ENCODE measurements around the gene MAGI2. TPM values are rescaled to one million over a fixed set of nuclear protein-coding genes. Genes with fewer than 3 reads are reported as not detected.

MAGI2 gene
- total RNA-seq, 1 experiment from 2014 or later, result 2.0 TPM

DNA sequence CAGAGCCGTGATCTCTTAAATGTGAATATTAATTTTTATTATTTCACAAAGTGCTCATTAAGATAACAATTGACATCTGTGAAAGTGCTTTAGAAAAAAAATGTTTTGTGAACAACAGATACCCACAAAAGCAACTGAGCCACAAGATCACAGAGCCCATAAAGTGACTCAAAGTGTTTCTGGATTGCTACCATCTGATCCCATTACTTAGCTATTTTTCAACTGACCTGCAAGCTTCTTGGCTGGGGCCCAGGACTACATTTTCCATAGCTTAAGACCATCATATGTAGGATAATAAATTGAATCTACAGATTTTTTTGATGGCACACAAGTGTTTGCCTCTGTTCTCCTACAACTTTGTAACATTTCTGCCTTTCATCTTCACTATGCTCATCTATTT is 980.4 kb downstream of the MAGI2 start:
- no peak for DNase-seq (ENCODE audit: low read depth, low spot score)
- in situ Hi-C loops (cut with HindIII; ENCODE audit: low pct_unique_long_range_greater_than_20kb, low sequenced_read_pairs), result no loop called here

DNA sequence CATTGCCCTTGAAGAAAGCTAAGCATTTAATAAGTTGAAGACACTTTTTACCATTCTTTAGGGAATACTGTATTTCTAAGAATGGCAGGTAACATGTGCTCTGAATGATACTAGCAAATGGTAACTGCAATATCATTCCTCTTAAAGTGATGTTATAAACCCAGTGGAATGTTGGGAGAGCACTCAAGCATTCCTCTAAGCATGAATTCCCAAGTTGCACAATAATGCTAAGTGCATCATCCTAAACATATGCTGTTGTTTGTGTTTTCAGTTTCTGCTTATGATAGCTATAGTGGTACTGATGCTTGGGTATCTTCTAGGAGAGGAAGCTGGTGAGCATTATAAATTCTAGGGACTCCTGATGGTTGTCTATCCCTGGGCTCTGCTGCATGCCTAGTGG is 980.9 kb downstream of the MAGI2 start:
- DNase-seq (ENCODE audit: low read depth, low spot score), result no peak
- in situ Hi-C loops (cut with HindIII; ENCODE audit: low pct_unique_long_range_greater_than_20kb, low sequenced_read_pairs), result no loop called here

DNA sequence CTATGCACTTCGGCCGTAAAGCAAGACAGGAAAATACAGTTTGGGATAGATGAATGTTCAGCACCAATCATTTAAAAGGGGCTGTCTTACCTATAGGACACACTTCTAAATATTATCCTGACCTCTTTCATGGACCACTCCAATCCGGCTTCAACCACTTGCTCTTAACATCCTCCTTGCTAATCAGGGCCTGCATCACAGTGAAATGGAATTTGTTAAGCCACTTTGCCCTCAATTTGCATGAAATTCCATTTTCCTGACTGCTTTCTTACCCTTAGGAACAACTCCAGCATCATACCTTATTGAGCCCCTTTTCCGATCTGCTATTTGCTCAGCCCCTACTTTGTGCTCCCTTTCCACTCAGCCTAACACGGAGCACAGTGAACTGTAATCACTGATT is 987.6 kb downstream of the MAGI2 start:
- in situ Hi-C loops (cut with HindIII; ENCODE audit: low pct_unique_long_range_greater_than_20kb, low sequenced_read_pairs), result no loop called here
- no peak for DNase-seq (ENCODE audit: low read depth, low spot score)

DNA sequence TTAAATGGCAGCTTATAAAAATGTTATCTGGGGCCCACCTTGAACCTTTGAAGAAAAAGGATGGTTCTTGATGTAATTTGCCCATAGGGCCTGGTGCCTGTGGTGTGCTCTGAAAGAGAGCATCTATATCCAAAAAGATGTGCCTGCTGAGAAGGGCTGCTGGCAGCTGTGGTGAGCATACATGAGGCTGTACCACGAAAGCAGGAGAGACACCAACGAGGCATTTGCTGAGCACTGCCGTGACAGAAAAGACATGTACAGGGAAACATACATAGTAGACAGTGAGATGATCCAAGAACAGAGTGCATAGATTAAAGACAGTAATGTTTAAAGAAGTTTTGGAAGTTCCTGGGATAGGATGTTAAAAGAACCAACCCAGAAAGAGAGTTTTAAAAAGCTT is 990.4 kb downstream of the MAGI2 start:
- DNase-seq (ENCODE audit: low read depth, low spot score), result no peak
- in situ Hi-C loops (cut with HindIII; ENCODE audit: low pct_unique_long_range_greater_than_20kb, low sequenced_read_pairs), result no loop called here

DNA sequence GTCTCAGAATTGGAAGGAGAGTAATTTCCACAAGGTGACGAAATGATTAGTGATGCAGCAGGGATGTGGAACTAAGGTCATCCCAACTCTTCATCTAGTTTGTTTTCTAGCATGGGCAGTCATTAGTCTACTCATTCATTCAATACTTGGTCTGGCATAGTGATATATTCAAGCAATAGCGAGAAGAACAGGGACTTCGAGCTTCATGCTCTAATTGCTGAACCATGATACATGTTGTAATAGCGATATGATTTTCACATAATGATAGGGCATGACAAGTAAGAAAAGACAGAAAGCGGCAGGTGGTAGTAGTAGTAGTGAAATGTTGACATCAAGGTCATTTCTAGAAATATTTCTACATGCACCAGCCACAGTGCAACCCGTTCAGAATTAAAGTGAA is 1002.8 kb downstream of the MAGI2 start:
- DNase-seq (ENCODE audit: low read depth, low spot score), result no peak
- in situ Hi-C loops (cut with HindIII; ENCODE audit: low pct_unique_long_range_greater_than_20kb, low sequenced_read_pairs), result no loop called here

DNA sequence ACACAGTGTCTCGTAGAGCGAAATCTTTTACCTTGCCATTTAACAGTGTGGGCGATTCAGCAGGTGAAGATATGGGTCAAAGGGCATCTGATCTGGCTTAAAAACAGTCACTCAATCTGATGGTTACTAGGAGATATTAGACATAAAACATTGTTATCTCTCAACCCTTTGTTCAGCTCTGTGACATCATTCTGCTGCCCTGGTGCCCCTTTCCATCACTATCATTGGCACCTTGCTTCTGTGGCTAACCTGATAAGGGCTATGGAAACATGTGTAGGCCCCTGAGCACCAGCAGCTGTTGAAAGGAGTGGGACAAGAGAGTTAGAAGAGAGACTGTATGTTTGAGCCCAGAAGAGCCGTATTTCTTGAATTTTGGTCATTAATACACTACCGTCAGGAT is 1004.6 kb downstream of the MAGI2 start:
- in situ Hi-C loops (cut with HindIII; ENCODE audit: low pct_unique_long_range_greater_than_20kb, low sequenced_read_pairs), result no loop called here
- no peak for DNase-seq (ENCODE audit: low read depth, low spot score)

DNA sequence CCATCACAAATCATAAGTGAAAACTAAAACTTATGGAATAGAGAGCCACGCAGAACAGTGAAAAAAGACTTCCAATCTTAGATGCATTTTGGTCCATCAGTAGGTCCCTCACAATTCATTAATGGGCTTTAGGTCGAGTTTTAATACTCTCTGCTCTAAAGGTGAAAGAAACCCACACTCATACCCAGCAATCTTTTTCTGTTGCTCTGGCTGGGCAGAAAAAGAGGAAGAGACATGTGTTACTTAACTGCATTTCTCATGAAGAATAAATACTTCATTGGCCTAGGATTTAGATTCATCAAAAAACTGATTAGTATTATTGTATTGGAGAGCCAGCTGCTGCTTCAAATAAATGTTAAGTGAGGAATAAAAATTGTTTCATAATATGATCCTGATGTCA is 1009.2 kb downstream of the MAGI2 start:
- in situ Hi-C loops (cut with HindIII; ENCODE audit: low pct_unique_long_range_greater_than_20kb, low sequenced_read_pairs), result no loop called here
- DNase-seq (ENCODE audit: low read depth, low spot score), result no peak

DNA sequence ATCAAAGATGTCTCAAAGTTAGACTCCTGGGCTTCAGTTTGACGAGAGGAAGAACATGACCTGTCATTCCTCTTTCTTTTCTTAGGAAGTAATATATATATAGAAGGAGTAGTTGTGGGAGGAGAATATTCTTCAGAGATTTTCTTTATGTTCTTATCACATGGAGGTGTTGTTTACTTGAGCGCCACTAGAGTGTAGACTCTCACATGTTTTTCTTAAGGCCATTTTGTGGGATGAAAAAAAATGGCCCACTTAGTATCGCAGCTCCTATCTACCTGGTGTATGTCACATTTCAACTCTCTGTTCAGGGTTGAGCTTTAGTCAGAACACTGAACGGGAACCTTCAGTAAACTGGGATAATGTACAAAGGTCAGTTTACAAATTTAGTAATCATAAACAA is 1009.7 kb downstream of the MAGI2 start:
- in situ Hi-C loops (cut with HindIII; ENCODE audit: low pct_unique_long_range_greater_than_20kb, low sequenced_read_pairs), result no loop called here
- DNase-seq (ENCODE audit: low read depth, low spot score), result peak; percentile 50

DNA sequence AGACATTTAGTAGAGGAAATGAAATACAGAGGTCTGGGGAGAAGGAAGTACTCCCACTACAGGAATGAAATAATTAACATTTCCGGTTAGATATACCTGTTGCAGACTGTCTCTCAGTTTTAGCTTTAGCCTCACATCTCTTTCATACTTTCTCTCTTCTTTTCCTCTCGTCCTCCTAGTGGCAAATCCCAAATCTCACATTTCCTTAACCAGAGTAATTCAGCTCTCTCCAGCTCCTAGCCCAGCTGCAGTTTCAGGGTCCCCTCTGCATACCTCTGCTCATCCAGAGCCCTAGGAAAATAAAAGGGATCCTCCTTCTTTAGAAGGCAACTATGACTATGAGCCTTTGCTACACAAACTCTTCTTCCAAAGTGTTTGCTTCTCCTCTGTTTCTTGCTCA is 1011.7 kb downstream of the MAGI2 start:
- in situ Hi-C loops (cut with HindIII; ENCODE audit: low pct_unique_long_range_greater_than_20kb, low sequenced_read_pairs), result no loop called here
- no peak for DNase-seq (ENCODE audit: low read depth, low spot score)

DNA sequence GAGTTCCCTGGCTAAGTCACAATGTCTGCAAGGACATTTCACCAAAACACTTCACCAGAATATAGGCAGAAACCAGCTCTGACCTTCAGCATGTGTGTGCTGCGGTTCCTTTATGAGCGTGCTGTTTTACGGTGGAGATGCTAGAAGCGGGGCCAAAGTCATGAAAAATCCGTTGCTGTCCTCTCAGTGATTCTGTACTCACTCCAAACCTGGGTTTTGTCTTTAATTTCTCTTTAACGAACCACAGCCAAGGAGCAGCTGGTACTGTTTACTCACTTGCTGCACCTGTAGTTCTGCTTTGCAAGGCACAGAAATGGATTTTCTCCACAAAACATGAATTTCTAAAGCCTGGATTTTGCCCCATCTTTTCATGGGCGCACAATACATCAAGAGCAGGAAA is 1015.0 kb downstream of the MAGI2 start:
- DNase-seq (ENCODE audit: low read depth, low spot score), result no peak
- in situ Hi-C loops (cut with HindIII; ENCODE audit: low pct_unique_long_range_greater_than_20kb, low sequenced_read_pairs), result no loop called here

DNA sequence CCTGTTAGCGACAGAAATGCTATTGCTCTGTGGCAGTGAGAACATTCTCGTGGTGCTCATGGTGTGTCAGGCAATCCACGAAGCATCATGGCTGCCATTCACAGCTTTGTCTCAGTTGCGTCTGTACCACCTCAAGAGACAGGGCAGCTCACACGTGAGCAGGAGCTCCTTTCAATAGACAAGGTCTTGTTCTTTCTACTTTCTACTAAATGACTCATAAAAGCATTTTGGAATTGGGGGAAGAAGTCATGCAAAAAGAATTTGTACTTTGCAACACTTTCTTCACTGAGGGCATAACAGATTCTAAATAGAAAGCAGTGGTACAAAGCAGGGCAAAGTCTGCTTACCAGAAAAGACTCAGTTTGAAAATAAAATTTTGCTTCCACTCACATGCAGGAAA is 1016.3 kb downstream of the MAGI2 start:
- in situ Hi-C loops (cut with HindIII; ENCODE audit: low pct_unique_long_range_greater_than_20kb, low sequenced_read_pairs), result no loop called here
- no peak for DNase-seq (ENCODE audit: low read depth, low spot score)

DNA sequence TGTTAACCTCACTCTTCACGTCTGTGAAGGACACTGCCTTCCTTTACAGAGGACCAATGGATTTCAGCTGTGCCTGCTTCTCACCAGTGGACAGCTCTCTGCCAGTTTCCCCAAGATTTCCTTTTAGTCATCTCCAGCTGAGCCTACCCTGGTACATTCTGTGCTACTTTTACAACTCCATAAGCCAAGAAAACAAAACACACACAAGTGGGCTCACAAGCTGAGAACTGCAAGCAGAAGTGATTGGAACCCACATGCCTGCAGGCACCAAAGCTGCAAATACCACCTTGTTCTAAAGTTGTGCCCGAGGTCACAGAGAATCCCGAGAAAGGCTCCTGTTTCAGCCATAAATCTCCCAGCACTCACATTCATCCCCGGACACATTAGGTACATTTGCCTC is 1018.1 kb downstream of the MAGI2 start:
- in situ Hi-C loops (cut with HindIII; ENCODE audit: low pct_unique_long_range_greater_than_20kb, low sequenced_read_pairs), result no loop called here

DNA sequence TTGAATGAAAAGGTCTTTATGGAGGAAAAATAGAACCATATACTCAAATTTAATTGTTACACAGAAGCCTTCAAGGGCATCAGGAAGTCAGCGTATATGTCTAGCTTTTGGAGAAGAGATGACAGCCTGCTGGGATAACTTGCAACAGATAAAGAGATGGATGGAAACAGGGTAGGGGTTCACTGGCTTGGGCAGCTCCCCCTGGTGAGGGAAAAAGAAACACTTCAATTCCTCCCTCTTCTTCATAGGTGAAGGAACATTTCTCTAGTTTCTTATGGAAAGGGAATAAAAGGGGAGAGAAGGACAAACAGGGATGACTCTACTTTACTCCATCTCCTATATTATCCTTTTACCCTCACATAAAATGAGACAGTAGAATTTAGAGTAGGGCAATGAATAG is 1019.2 kb downstream of the MAGI2 start:
- in situ Hi-C loops (cut with HindIII; ENCODE audit: low pct_unique_long_range_greater_than_20kb, low sequenced_read_pairs), result no loop called here
- peak; percentile 36 for DNase-seq (ENCODE audit: low read depth, low spot score)

More for the DNA sequence above, 1018.1 kb downstream of the MAGI2 start:
- DNase-seq (ENCODE audit: low read depth, low spot score), result no peak

DNA sequence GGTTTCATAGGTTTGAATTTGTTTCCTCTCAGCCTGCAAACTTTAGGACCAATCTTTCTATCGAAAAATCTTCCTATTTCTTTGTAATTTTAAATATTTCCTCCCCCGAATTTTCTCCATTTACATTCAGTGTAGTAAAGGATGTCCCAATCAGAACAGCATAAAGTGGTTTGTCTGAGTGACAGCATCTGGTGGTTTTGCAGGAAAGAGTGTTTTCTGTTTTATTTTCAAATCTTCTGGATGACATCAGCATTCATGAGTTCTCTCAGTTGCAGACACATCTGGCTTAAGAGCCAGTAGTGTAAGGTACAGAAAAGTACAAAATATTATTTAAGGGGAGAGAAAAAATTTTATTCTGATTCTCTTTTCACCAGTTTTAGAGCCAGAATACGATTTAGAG is 1020.0 kb downstream of the MAGI2 start:
- no peak for DNase-seq (ENCODE audit: low read depth, low spot score)

DNA sequence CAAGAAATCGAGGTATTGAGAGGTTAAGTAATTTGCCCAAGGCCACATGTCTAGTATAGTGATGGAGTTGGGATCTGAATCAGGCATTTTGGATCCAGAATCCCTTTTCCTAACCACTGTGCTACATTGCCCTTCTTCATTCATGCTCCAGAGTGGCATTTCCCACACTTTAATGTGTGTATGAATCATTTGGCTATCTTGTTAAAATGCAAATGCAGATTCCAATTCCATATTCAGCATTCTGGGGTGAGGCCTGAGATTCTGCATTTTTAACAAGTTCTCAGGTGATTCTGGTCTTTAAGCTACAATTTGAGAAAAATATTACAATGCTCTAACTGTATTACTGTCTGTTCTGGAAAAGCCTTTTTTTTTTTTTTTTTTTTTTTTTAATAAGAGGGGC is 1023.6 kb downstream of the MAGI2 start:
- DNase-seq (ENCODE audit: low read depth, low spot score), result no peak
- in situ Hi-C loops (cut with HindIII; ENCODE audit: low pct_unique_long_range_greater_than_20kb, low sequenced_read_pairs), result no loop called here

More for the DNA sequence above, 1020.0 kb downstream of the MAGI2 start:
- in situ Hi-C loops (cut with HindIII; ENCODE audit: low pct_unique_long_range_greater_than_20kb, low sequenced_read_pairs), result no loop called here

DNA sequence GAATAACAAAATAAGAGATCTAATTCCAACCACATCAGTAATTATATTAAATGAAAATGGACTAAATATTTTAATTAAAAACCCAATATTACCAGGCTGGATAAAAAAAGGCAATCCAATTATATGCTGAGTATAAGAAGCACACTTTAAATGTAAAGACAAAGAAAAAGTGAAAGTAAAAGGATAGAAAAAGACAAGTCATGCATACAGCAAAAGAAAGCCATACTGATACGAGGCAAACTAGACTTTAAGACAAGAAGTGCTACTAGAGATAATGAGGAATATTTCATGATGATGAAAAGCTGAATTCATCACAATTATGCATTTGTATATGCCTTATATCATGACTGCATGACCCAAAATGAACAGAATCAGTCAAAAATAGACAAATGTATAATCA is 1026.3 kb downstream of the MAGI2 start:
- in situ Hi-C loops (cut with HindIII; ENCODE audit: low pct_unique_long_range_greater_than_20kb, low sequenced_read_pairs), result no loop called here
- no peak for DNase-seq (ENCODE audit: low read depth, low spot score)

DNA sequence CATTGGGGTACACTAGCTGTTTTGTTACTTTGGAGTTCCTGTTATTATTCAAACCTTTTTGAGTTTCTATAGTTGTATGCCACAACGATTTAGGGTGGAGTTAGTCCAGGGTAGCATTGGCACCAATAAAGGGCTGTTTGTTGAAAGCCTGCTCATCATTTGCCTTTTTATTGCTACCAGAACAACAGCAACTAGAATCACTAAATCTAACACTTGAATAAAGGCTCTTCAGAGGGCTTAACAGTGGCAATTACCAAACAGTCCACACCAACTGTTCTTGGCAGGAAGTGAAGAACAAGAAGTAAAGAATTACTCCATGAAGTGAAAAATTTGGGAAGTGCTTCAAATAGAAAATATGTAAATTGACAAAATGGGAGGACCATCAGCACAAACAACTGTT is 1033.5 kb downstream of the MAGI2 start:
- in situ Hi-C loops (cut with HindIII; ENCODE audit: low pct_unique_long_range_greater_than_20kb, low sequenced_read_pairs), result no loop called here
- DNase-seq (ENCODE audit: low read depth, low spot score), result no peak

DNA sequence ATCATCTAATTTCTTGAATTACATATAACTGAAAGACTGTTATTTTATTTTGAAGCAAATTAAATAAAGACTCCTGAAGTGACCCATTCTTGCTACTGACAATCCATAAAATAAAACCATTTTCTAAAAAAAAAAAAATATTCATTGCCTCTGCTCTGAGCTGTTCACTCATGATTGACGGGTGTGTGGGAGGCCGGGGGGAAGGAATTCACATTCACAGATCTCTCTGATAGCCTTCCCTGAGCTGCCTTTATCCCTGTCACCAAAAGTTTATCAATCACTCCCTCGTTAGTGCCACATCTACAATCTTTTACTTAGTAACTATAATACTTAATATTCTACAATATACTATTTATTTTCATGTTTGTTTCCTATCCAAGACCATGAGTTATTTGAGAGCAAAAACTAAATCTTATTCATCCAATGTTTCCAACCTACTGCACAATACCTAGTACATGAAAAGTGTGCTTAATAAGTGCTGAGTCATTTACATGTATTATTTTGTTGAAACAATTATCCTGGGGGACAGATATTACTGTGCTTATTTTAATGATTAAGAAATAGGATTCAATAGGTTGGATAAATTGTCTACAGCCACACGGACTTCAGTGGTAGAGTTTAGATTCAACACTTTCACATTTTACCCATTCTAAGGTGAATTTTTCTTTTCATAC is 1036.2 kb downstream of the MAGI2 start:
- DNase-seq (ENCODE audit: low read depth, low spot score), result no peak
- in situ Hi-C loops (cut with HindIII; ENCODE audit: low pct_unique_long_range_greater_than_20kb, low sequenced_read_pairs), result no loop called here

DNA sequence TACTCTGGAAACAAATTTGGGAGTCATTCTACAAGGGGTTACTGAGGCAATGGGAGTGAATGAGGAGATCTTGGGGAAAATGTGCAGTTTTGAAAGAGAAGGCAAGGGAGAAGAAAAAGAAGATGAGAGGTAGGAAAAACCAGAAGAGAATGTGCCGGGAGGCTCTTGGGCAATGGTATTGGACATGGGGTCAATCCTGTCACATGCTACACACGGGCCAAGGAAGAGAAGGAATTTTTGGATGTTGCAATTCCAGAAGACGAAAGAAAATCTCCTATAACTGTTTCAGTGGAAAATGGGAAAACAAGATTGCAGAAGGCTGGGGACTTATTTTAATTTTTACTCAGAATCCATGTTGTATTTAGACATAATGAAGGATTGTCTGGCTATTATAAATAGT is 1039.9 kb downstream of the MAGI2 start:
- in situ Hi-C loops (cut with HindIII; ENCODE audit: low pct_unique_long_range_greater_than_20kb, low sequenced_read_pairs), result no loop called here
- no peak for DNase-seq (ENCODE audit: low read depth, low spot score)

Data from SK-MEL-5 (cell line).